KG1 (cell line): ENCODE data around the gene ZNF423.

Experiments used
- DNase-seq: peaks from one replicate; lab custom pipeline; 2025; lab: John Stamatoyannopoulos, UW

Gene ZNF423

GRCh38 chr16:49552313-49552928 is 303.5 kb downstream of the ZNF423 start:
- DNase-seq = no peak

GRCh38 chr16:49550666-49551065 is 305.2 kb downstream of the ZNF423 start:
- no peak for DNase-seq

GRCh38 chr16:49550140-49550539 is 305.8 kb downstream of the ZNF423 start:
- no peak for DNase-seq

GRCh38 chr16:49548325-49548970 is 307.5 kb downstream of the ZNF423 start:
- no peak for DNase-seq

GRCh38 chr16:49547448-49547847 is 308.5 kb downstream of the ZNF423 start:
- DNase-seq = no peak

GRCh38 chr16:49546735-49547134 is 309.2 kb downstream of the ZNF423 start:
- no peak for DNase-seq

GRCh38 chr16:49545741-49546448 is 310.0 kb downstream of the ZNF423 start:
- DNase-seq = no peak

- DNase-seq = no peak
Measured at GRCh38 chr16:49545243-49545642, 310.7 kb downstream of the ZNF423 start.

- no peak for DNase-seq
Measured at GRCh38 chr16:49544828-49545227, 311.1 kb downstream of the ZNF423 start.

- no peak for DNase-seq
Measured at GRCh38 chr16:49543631-49543946, 312.3 kb downstream of the ZNF423 start.

GRCh38 chr16:49542946-49543630 is 312.8 kb downstream of the ZNF423 start:
- DNase-seq = no peak

GRCh38 chr16:49542391-49542891 is 313.5 kb downstream of the ZNF423 start:
- DNase-seq = no peak

GRCh38 chr16:49540836-49541235 is 315.1 kb downstream of the ZNF423 start:
- no peak for DNase-seq

GRCh38 chr16:49539758-49540157 is 316.2 kb downstream of the ZNF423 start:
- no peak for DNase-seq

GRCh38 chr16:49537924-49538459 is 317.9 kb downstream of the ZNF423 start:
- no peak for DNase-seq

GRCh38 chr16:49534901-49535610 is 320.9 kb downstream of the ZNF423 start:
- no peak for DNase-seq

- no peak for DNase-seq
Measured at GRCh38 chr16:49533422-49533821, 322.5 kb downstream of the ZNF423 start.

GRCh38 chr16:49532873-49533272 is 323.0 kb downstream of the ZNF423 start:
- DNase-seq = no peak

- no peak for DNase-seq
Measured at GRCh38 chr16:49531931-49532840, 323.7 kb downstream of the ZNF423 start.

- no peak for DNase-seq
Measured at GRCh38 chr16:49531425-49531824, 324.5 kb downstream of the ZNF423 start.
